H9 (cell line): ENCODE results near the gene COL4A6. TPM values are rescaled to one million over a fixed set of nuclear protein-coding genes. Genes with fewer than 3 reads are reported as not detected.

Experiments
- DNase-seq: peaks from one replicate; pipeline ENCODE4 v3.0.0-alpha.2; 2017
- H2AFZ ChIP-seq: one replicate; pipeline ENCODE4 v1.6.1; 2013; ENCODE audit warnings: mild to moderate bottlenecking, low read length, control low read depth, moderate library complexity
- H2AK5ac ChIP-seq: 2 replicates; pipeline ENCODE4 v1.6.1; 2013; ENCODE audit warnings: low read length, control low read depth, mixed read lengths; ENCODE audit not compliant: insufficient read length
- H2BK120ac ChIP-seq: one replicate; pipeline ENCODE4 v1.6.1; 2013; ENCODE audit warnings: low read depth, mild to moderate bottlenecking, low read length, control low read depth, inconsistent platforms; ENCODE audit not compliant: poor library complexity, severe bottlenecking
- H2BK12ac ChIP-seq: 2 replicates; pipeline ENCODE4 v1.6.1; 2013; ENCODE audit warnings: low read length, control low read depth, mixed read lengths, low read depth; ENCODE audit not compliant: insufficient read length
- H2BK15ac ChIP-seq: 2 replicates; pipeline ENCODE4 v1.6.1; 2013; ENCODE audit warnings: low read depth, low read length, control low read depth
- H2BK20ac ChIP-seq: one replicate; pipeline ENCODE4 v1.6.1; 2013; ENCODE audit warnings: low read depth, mild to moderate bottlenecking, low read length, control low read depth, inconsistent platforms; ENCODE audit not compliant: poor library complexity, severe bottlenecking
- H2BK5ac ChIP-seq: 2 replicates; pipeline ENCODE4 v1.6.1; 2013; ENCODE audit warnings: low read length, control low read depth, mixed read lengths; ENCODE audit not compliant: insufficient read length
- H3K14ac ChIP-seq: 2 replicates; pipeline ENCODE4 v1.6.1; 2013; ENCODE audit warnings: low read length, control low read depth; ENCODE audit not compliant: insufficient read depth
- H3K18ac ChIP-seq: 2 replicates; pipeline ENCODE4 v1.6.1; 2013; ENCODE audit warnings: low read depth, mild to moderate bottlenecking, mixed read lengths, low read length, control low read depth; ENCODE audit not compliant: insufficient read length
- H3K23ac ChIP-seq: 2 replicates; pipeline ENCODE4 v1.6.1; 2013; ENCODE audit warnings: low read length, control low read depth, mixed read lengths, low read depth; ENCODE audit not compliant: insufficient read length
- H3K23me2 ChIP-seq: 2 replicates; pipeline ENCODE4 v1.6.1; 2013; ENCODE audit warnings: low read depth, mild to moderate bottlenecking, mixed read lengths, low read length, control low read depth; ENCODE audit not compliant: insufficient read length, poor library complexity, severe bottlenecking
- H3K27ac ChIP-seq: 2 replicates; pipeline ENCODE4 v1.5.1; 2013; ENCODE audit warnings: low read length, control low read depth, mixed read lengths, low read depth; ENCODE audit not compliant: insufficient read length
- H3K27me3 ChIP-seq: 2 replicates; pipeline ENCODE4 v1.6.1; 2013; ENCODE audit warnings: low read length, control low read depth, inconsistent platforms; ENCODE audit not compliant: insufficient read depth
- H3K4ac ChIP-seq: 2 replicates; pipeline ENCODE4 v1.6.1; 2013; ENCODE audit warnings: low read depth, mild to moderate bottlenecking, control low read depth, inconsistent platforms, low read length, moderate library complexity
- H3K4me1 ChIP-seq: 2 replicates; pipeline ENCODE4 v1.6.1; 2013; ENCODE audit warnings: low read length, control low read depth, inconsistent platforms; ENCODE audit not compliant: insufficient read depth
- H3K4me2 ChIP-seq: 2 replicates; pipeline ENCODE4 v1.6.1; 2013; ENCODE audit warnings: low read length, control low read depth, mixed read lengths; ENCODE audit not compliant: insufficient read length, insufficient read depth
- H3K56ac ChIP-seq: 2 replicates; pipeline ENCODE4 v1.6.1; 2013; ENCODE audit warnings: low read depth, mild to moderate bottlenecking, mixed read lengths, low read length, control low read depth; ENCODE audit not compliant: insufficient read length
- H3K79me1 ChIP-seq: 2 replicates; pipeline ENCODE4 v1.6.1; 2013; ENCODE audit warnings: low read depth, mild to moderate bottlenecking, moderate library complexity, low read length, control low read depth, inconsistent platforms; ENCODE audit not compliant: insufficient read depth, poor library complexity, severe bottlenecking
- H3K79me2 ChIP-seq: 2 replicates; pipeline ENCODE4 v1.6.1; 2013; ENCODE audit warnings: low read length, control low read depth, inconsistent platforms; ENCODE audit not compliant: insufficient read depth
- H3K9ac ChIP-seq: 2 replicates; pipeline ENCODE4 v1.6.1; 2013; ENCODE audit warnings: low read length, control low read depth, mixed read lengths; ENCODE audit not compliant: insufficient read length; ENCODE audit errors: extremely low read depth
- H3K9me3 ChIP-seq: one replicate; pipeline ENCODE4 v1.6.1; 2013; ENCODE audit warnings: low read depth, low read length, inconsistent platforms; ENCODE audit not compliant: control insufficient read depth
- H3T11ph ChIP-seq: one replicate; pipeline ENCODE4 v1.6.1; 2013; ENCODE audit warnings: mild to moderate bottlenecking, low read length, control low read depth, inconsistent platforms
- H4K20me1 ChIP-seq: one replicate; pipeline ENCODE4 v1.6.1; 2013; ENCODE audit not compliant: control insufficient read depth, insufficient read length, insufficient read depth
- H4K5ac ChIP-seq: 2 replicates; pipeline ENCODE4 v1.6.1; 2013; ENCODE audit warnings: low read depth, mild to moderate bottlenecking, mixed read lengths, low read length, control low read depth; ENCODE audit not compliant: insufficient read length
- H4K8ac ChIP-seq: replicated peaks from 2 replicates; pipeline ENCODE4 v1.6.1; 2013; ENCODE audit warnings: low read length, control low read depth, mixed read lengths, low read depth; ENCODE audit not compliant: insufficient read length
- H4K91ac ChIP-seq: 2 replicates; pipeline ENCODE4 v1.6.1; 2013; ENCODE audit warnings: low read depth, mild to moderate bottlenecking, moderate library complexity, mixed read lengths, low read length, control low read depth; ENCODE audit not compliant: insufficient read length
- H3K27ac Mint-ChIP-seq, 3 experiments: 2 replicates in 2 of 3; 3 replicates in 1 of 3; pipeline ENCODE4 v1.8.0; 2020 to 2021; ENCODE audit warnings: mixed read lengths in 3 of 3, mild to moderate bottlenecking in 1 of 3, moderate library complexity in 1 of 3
- H3K27me3 Mint-ChIP-seq: 2 replicates; pipeline ENCODE4 v1.8.0; 2021; ENCODE audit warnings: low read depth, mild to moderate bottlenecking, moderate library complexity, mixed read lengths
- H3K36me3 Mint-ChIP-seq, 3 experiments: 2 replicates in 2 of 3; 3 replicates in 1 of 3; pipeline ENCODE4 v1.8.0; 2020 to 2021; ENCODE audit warnings: low read depth in 3 of 3, mixed read lengths in 3 of 3; ENCODE audit not compliant: insufficient read depth in 1 of 3
- H3K4me1 Mint-ChIP-seq, 2 experiments: 2 replicates each; pipeline ENCODE4 v1.8.0; 2020; ENCODE audit warnings: mixed read lengths in 2 of 2
- H3K4me3 Mint-ChIP-seq, 2 experiments: 2 replicates in 1 of 2; 3 replicates in 1 of 2; pipeline ENCODE4 v1.8.0; 2020 to 2021; ENCODE audit warnings: mild to moderate bottlenecking in 2 of 2, mixed read lengths in 2 of 2, moderate library complexity in 1 of 2
- H3K9me3 Mint-ChIP-seq, 2 experiments: 2 replicates in 1 of 2; 3 replicates in 1 of 2; pipeline ENCODE4 v1.8.0; 2020; ENCODE audit warnings: mild to moderate bottlenecking in 2 of 2, mixed read lengths in 2 of 2, moderate library complexity in 1 of 2
- WGBS: extraction: QIAGEN DNeasy Blood & Tissue Kit; methylation state at CpG from one replicate; pipeline ENCODE4 v1.1.7; 2013; ENCODE audit warnings: missing lambda C conversion rate, low lambda C conversion rate, mixed read lengths; ENCODE audit not compliant: insufficient read length; ENCODE audit errors: extremely low coverage; 5-methylcytosine and 5-hydroxymethylcytosine counted together
- total RNA-seq: library from RNA; stranded (reverse); gene quantifications from 2 replicates; pipeline ENCODE4 v1.2.1, GENCODE V29; 2021
- TF ChIP-seq, protein P1 (sequence below): fragments of 200-600 bp; sonication (generic); conservative IDR thresholded peaks from 3 replicates; pipeline ENCODE4 v1.8.0; 2021; ENCODE audit warnings: antibody characterized with exemption, mild to moderate bottlenecking

Gene COL4A6
- total RNA-seq, 1 experiment from 2014 or later, result 16.7 TPM

- Histone ChIP-seq H3K23me2 (no peaks in the 10 kb centered on the region), H2BK20ac (no peak overlapping the region), H3K4me1 (no peaks in the 10 kb centered on the region), H2BK15ac (no peak overlapping the region), H4K5ac (no peak overlapping the region), H2BK12ac (no peak overlapping the region), H4K8ac (no peak overlapping the region), H3K79me1 (no peaks in the 10 kb centered on the region), H3K9ac (no peak overlapping the region), H2AFZ (no peak overlapping the region), H3K14ac (no peak overlapping the region), H3K9me3 (no peaks in the 10 kb centered on the region), H3K56ac (no peak overlapping the region), H4K20me1 (no peaks in the 10 kb centered on the region), H3K4ac (no peak overlapping the region), H2BK5ac (no peak overlapping the region), H2AK5ac (no peak overlapping the region), H2BK120ac (no peak overlapping the region), H3K27me3 (no peaks in the 10 kb centered on the region), H3T11ph (no peak overlapping the region), H3K79me2 (no peaks in the 10 kb centered on the region), H3K4me2 (no peak overlapping the region), H4K91ac (no peak overlapping the region), H3K27ac (no peak overlapping the region), H3K23ac (no peak overlapping the region), H3K18ac (no peak overlapping the region)
- TF ChIP-seq, protein P1, sequence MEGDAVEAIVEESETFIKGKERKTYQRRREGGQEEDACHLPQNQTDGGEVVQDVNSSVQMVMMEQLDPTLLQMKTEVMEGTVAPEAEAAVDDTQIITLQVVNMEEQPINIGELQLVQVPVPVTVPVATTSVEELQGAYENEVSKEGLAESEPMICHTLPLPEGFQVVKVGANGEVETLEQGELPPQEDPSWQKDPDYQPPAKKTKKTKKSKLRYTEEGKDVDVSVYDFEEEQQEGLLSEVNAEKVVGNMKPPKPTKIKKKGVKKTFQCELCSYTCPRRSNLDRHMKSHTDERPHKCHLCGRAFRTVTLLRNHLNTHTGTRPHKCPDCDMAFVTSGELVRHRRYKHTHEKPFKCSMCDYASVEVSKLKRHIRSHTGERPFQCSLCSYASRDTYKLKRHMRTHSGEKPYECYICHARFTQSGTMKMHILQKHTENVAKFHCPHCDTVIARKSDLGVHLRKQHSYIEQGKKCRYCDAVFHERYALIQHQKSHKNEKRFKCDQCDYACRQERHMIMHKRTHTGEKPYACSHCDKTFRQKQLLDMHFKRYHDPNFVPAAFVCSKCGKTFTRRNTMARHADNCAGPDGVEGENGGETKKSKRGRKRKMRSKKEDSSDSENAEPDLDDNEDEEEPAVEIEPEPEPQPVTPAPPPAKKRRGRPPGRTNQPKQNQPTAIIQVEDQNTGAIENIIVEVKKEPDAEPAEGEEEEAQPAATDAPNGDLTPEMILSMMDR, result no peak
- WGBS, result no CpG with 5 or more reads among the region's 1 CpG
- no peaks in the 10 kb centered on the region for H3K27me3 Mint-ChIP-seq
- H3K36me3 Mint-ChIP-seq, result peaks cover 0 to 8% (median 5%) of the 10 kb centered on the region in 3 experiments; a peak in 3 of 7 replicates
- no peak for DNase-seq
- H3K4me1 Mint-ChIP-seq, result no peaks in the 10 kb centered on the region; a peak in 1 of 4 replicates
- no peak overlapping the region for H3K27ac Mint-ChIP-seq
- no peak overlapping the region for H3K4me3 Mint-ChIP-seq
- H3K9me3 Mint-ChIP-seq, result no peaks in the 10 kb centered on the region
These were observed 221.8 kb downstream of the COL4A6 start for GRCh38 chrX:108216405-108216804.
